Activated CD4-positive, alpha-beta T cell treated with anti-CD3 and anti-CD28 coated beads for 24 hours (primary cell): ENCODE measurements around the gene OPRL1.
"Not testable (repeated sequence)": the region's sequence is repeated elsewhere in the genome, so short reads cannot be mapped to it uniquely, and the experiment has no call there.

Experiments used
- DNase-seq, 2 donors: peaks; one replicate each; pipeline ENCODE4 v3.0.0-alpha.2; 2020; ENCODE audit warnings: low read depth in 2 of 2

The OPRL1 gene

GRCh38 chr20:64086801-64087200 lies 6.9 kb downstream of the OPRL1 start:
- DNase-seq = no peak

GRCh38 chr20:64087226-64087825 lies 7.4 kb downstream of the OPRL1 start:
- not testable (repeated sequence) for DNase-seq

GRCh38 chr20:64088586-64088985 lies 8.7 kb downstream of the OPRL1 start:
- DNase-seq = not testable (repeated sequence)

GRCh38 chr20:64090165-64090564 lies 10.3 kb downstream of the OPRL1 start:
- DNase-seq = no peak

DNA sequence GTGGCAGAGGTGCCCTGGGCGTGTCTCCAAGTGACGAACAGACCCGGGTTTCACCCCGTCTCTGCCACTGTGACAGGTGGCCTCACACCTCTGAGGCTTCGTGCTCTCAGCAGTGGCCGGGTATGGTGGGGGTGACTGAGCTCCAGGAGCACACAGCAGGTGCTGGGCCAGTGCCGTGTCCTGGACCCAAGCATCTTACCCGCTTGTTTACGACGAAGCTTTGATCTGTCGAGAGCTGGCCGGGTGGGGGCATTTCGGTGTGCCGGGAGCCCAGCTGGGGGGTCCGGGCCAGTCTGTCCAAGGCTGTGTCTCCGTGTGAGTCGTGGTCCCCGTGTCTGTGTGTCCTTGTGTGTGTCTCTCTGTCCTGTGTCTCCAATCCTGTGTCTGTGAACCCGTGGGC lies 11.5 kb downstream of the OPRL1 start:
- no peak for DNase-seq

DNA sequence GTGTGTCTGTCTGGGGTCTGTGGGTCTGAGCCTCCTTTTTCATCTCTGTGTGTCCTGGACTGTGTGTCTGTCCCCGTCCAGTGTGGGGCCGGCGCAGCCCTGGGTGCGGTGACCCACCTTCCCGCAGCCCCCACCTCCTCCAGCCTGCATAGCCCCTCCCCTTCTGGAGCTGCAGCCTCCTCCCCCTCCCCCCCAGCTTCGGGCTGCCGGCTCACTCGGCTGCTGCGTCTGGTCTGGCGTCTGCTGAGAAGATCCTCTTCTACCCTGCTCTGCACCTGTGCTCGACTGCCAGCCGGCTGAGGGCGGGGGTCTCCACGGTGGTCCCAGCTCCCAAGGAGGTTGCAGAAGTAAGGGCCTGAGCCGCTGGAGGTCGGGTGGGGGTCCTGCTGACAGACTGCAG lies 11.9 kb downstream of the OPRL1 start:
- DNase-seq = no peak

- no peak for DNase-seq
Observed at GRCh38 chr20:64092258-64093012, 12.6 kb downstream of the OPRL1 start.

GRCh38 chr20:64093013-64093503 lies 13.2 kb downstream of the OPRL1 start:
- no peak for DNase-seq

- no peak for DNase-seq
Observed at GRCh38 chr20:64095455-64095854, 15.6 kb downstream of the OPRL1 start.

DNA sequence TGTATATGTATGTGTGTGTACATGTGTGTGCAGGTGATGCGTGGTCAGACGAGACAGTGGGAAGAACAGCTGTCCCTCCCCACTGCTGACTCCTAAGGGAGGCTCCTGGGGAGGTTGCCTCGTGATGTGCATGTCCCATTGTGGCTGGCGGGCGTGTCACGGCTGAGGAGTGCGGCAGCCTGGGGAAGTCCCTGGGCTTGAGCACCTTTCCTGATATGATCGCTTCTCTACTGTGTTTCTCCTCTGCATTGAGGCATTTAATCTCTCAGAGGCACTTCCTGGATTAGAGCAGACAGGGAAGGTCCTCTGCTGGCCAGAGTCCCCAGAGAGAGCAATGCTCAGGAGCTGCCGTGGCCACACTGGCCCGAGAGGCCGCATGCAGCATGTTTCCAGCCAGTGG lies 16.0 kb downstream of the OPRL1 start:
- no peak for DNase-seq

DNA sequence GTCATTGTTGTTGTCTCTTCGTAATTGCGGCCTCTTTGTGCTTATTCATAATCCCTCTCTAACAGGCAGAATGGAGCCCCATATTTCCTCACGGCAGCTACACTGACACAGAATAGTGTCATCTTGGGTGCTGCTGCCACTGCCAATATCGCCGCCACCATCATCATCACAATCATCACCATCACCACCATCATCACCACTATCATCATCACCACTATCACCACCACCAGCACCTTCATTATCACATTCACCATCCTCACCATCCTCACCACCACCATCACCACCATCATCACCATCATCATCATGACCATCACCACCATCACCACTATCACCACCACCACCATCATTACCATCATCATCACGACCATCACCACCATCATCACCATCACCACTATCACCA lies 16.7 kb downstream of the OPRL1 start:
- DNase-seq = no peak

GRCh38 chr20:64098471-64099013 lies 18.7 kb downstream of the OPRL1 start:
- no peak for DNase-seq

DNA sequence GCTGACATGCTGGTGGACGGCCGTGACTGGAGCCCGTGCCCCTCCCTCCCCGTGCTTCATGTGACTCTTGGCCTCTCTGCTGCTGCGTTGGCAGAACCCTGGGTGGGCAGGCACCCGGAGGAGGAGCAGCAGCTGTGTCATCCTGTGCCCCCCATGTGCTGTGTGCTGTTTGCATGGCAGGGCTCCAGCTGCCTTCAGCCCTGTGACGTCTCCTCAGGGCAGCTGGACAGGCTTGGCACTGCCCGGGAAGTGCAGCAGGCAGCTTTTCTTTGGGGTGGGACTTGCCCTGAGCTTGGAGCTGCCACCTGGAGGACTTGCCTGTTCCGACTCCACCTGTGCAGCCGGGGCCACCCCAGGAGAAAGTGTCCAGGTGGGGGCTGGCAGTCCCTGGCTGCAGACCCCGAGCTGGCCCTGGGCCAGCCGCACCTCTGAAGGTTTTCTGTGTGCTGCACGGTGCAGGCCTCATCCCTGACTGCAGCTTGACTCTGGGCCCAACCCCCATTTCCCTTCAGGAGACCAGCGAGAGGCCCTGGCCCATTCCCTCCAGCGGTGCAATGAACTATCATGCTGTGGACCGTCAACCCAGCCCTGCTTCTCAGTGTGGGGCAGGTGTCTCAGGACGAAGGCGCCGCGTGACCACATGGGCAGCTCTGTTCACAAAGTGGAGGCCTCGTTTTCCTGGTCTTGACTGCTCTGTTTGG lies 19.4 kb downstream of the OPRL1 start:
- no peak for DNase-seq

- no peak for DNase-seq
Observed at GRCh38 chr20:64099880-64100565, 20.1 kb downstream of the OPRL1 start.

DNA sequence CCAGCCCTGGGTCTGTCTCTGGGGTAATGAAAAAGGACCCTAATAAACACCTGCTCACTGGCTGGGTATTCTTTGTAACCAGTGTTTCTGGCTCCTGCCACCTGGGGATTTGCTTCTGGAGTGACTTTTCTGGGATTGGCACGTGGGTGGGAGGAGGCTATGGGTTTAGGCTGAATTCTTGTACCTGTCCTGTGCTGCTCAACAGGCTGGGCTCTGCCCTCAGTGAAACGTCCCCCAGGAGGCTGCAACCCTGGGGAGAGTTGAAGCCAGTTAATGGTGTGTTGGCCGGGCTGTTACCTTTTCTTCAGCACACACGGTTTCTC lies 20.6 kb downstream of the OPRL1 start:
- DNase-seq = no peak

DNA sequence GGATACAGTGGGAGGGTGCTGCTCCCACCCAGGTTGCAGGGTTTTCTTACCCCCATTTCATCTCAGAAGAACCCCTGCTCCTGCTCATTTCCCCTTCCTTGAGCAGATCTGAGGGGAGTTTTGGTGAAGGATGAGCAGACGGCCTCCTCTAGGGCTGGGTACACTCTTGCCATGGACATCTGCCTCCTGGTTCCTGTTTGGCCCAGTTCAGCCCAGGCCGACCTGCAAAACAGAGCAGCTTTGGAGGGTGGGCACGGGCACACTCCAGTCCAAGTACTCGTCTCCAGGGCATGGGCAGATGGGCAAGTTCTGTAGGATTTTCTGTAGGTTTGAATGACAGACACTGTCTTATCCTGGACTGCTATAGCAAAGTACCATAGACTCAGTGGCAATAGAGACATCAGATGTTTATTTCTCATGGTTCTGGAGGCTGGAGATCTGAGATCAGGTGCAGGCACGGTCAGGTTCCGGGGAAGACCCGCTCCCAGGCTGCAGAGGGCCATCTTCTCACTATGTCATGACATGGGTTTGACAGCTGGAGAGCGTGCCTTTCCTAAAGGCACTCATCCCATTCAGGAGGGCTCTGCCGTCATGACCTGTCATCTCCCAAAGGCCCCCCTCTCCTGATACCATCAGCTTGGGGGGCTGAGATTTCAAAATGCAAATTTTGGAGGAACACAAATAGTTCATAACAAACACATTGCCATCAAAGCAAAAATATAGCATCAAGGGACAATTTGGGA lies 21.2 kb downstream of the OPRL1 start:
- no peak for DNase-seq

DNA sequence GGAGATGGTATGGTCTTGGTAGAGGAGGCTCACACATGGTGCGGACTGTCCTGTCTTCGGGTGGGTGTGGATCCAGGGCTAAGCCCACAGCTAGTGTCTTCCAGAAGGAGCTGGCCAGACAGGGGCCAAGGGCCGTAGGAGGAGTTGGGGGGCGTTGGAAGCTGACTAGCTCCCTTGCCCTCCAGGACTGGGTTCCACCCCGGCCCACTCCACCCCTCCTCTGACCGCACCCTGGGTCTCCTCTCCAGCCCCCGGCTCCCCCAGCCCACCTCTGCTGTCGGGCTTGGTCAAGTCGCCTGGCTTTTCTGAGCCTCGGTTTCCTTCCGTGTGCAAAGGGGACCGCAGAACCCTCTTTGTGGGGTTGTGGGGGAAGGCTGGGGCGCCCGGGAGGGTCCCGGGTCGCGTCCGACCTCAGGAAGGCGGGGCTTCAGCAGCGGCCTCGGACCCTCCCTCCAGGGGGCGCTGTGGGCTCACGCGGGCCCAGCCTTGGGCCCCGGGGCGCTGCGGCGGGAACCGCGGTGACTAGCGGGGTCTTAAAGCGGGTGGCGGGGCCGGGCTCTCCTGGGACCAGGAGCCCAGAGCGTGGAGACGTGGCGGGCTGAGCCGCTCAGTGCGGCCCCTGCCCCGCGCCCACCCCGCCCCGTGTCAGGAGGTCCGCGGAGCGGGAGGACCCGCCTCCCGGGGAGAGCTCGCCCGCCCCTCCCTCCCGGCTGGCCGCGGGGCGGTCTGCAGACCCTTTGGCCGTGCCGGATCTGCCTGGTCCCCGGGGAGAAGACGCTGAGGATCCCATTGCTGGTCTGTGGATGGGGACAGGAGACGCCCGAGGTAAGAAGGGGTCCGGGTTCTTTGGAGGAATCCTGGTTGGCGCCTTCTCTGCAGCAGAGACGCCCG lies 22.1 kb downstream of the OPRL1 start:
- DNase-seq = peak; percentile 60 to 61

GRCh38 chr20:64102647-64103354 lies 22.9 kb downstream of the OPRL1 start:
- no peak for DNase-seq

DNA sequence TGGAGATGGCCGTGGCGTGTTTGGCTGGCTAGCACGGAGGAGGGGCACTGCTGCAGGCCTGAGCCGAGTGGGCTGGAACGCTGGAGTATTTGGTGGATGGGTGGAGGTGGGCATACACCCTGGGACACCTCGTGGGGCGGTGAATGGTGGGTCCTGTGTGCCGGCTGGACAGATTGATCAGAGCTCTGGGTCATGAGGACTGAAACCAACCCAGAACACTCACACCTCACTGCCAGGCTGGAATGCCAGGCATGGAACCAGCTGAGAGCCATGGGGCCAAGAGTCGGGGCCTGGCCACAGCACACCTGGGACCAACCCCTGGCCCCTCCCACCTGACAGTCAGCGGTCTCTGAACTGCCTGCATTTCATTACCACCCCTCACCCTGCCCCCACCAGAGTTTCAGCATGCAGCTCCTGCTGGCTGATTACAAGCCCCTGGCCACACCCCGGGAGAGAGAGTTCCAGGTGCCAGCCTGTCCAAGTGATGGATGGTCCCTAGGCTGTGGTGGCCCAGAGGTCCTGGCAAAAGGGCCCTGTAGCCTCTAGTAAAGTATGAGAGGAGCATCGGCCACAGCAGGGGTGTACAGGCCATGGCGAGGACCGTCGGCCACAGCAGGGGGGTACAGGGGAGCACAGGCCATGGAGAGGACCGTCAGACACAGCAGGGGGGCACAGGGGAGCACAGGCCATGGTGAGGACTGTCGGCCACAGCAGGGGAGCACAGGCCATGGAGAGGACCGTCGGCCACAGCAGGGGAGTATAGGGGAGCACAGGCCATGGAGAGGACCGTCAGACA lies 24.2 kb downstream of the OPRL1 start:
- DNase-seq = no peak
